ENCODE results near the gene LETM1.

GRCh38 chr4:1841887-1842210 lies 14.1 kb downstream of the LETM1 start:
- TF ChIP-seq CTCF (IDR thresholded peaks at IDR 0.05) (no peak), EZH2 (IDR thresholded peaks at IDR 0.05; ENCODE audit: borderline replicate concordance, insufficient read depth, low read depth, low read length, poor library complexity, severe bottlenecking) (no peak)
